Uterus (tissue), 2 donors: ENCODE results near the gene GABBR1.

Experiments
- POLR2A ChIP-seq, 2 donors: fragments of 450-650 bp; IDR thresholded peaks; one replicate each; pipeline ENCODE4 v1.6.1; 2016; ENCODE audit warnings: antibody characterized with exemption in 2 of 2, mild to moderate bottlenecking in 1 of 2, moderate library complexity in 1 of 2
- TF ChIP-seq, protein P1 (sequence below), 4 experiments: fragments of 200-600 bp in 2 of 4; fragments of 450-650 bp in 2 of 4; sonication (generic) in 2 of 4; IDR thresholded peaks; one replicate each; pipeline ENCODE4 v1.5.1; 2016 to 2019; ENCODE audit warnings: antibody characterized with exemption in 4 of 4, mild to moderate bottlenecking in 2 of 4, moderate library complexity in 1 of 4

DNA sequence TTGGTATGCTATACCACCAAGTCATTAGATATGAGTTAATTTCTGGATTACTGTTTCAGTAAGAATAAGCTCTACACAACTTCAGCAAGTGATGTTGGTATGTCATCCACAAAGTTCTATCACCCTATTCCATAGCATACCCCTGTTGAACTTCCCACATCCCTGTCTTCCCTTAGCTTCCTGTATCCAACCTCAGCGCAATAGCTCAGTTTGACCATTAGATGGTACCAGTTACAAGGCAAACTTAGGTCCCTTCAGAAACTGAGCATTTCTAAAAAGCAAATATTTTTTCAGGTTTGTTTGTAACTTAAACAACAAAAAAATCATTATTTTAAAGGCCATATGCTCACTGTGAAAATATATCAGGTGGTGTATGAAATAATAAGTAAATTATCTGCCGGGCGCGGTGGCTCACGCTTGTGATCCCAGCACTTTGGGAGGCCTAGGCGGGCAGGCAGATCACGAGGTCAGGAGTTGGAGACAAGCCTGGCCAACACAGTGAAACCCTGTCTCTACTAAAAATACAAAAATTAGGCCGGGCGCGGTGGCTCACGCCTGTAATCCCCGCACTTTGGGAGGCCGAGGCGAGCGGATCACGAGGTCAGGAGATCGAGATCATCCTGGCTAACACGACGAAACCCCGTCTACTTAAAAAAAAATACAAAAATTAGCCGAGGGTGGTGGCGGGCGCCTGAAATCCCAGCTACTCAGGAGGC lies 15.1 kb upstream of the GABBR1 start:
- TF ChIP-seq POLR2A (IDR thresholded peaks at IDR 0.05): no peak
- TF ChIP-seq, protein P1, sequence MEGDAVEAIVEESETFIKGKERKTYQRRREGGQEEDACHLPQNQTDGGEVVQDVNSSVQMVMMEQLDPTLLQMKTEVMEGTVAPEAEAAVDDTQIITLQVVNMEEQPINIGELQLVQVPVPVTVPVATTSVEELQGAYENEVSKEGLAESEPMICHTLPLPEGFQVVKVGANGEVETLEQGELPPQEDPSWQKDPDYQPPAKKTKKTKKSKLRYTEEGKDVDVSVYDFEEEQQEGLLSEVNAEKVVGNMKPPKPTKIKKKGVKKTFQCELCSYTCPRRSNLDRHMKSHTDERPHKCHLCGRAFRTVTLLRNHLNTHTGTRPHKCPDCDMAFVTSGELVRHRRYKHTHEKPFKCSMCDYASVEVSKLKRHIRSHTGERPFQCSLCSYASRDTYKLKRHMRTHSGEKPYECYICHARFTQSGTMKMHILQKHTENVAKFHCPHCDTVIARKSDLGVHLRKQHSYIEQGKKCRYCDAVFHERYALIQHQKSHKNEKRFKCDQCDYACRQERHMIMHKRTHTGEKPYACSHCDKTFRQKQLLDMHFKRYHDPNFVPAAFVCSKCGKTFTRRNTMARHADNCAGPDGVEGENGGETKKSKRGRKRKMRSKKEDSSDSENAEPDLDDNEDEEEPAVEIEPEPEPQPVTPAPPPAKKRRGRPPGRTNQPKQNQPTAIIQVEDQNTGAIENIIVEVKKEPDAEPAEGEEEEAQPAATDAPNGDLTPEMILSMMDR (IDR thresholded peaks at IDR 0.05): peak in 2 of 4 experiments; percentile 10 to 23
